CD4-positive, alpha-beta T cell treated with Interleukin-6 at 100 ng/mL for 8 hours (primary cell): ENCODE results near the gene CNR1.

Source experiments
- DNase-seq: peaks from one replicate; pipeline ENCODE4 v3.0.0-alpha.2; 2020; ENCODE audit warnings: mixed read lengths, low spot score

Gene CNR1

DNA sequence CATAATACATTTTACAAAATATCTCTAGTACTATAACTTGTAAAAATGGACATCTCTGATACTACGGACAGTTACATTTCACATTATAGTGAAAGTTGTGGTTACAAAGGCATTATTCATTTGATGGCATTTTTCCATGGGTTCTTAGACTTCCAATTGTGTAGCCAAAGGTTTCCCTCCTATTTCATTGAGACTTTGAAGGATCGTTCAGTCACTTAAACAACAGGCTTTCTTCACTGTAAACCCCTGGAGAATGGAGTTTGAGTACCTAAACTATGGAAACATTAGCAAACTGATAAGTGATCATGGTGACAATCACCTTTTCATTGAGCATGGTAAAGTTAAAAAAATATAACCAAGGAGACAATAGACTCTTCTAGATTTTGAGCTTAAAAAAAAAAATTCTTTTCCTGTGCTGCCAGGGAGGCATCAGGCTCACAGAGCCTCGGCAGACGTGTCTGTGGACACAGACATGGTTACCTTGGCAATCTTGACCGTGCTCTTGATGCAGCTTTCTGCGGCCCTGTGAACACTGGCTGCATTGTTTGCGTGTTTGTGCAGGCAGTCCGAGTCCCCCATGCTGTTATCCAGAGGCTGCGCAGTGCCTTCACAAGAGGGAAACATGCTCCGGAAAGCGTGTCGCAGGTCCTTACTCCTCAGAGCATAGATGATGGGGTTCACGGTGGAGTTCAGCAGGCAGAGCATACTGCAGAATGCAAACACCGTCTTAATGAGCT lies 22.6 kb downstream of the CNR1 start:
- no peak for DNase-seq

DNA sequence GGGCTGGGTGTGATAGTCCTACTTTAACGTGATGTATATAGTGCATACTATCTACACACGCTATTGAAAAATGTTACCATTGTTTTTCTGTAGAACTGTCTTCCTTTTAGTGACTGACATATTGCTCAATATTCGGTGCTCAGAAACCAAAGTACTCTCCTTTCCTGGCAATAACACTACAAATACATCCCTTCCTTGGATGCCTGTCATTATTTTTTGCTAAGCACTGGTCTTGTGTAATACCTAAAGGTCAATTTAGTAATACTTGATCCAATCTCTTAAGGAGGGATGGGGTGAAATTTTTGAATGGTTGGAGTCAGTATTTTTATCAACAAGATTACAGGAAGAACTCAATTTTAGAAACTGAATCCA lies 23.9 kb downstream of the CNR1 start:
- no peak for DNase-seq

DNA sequence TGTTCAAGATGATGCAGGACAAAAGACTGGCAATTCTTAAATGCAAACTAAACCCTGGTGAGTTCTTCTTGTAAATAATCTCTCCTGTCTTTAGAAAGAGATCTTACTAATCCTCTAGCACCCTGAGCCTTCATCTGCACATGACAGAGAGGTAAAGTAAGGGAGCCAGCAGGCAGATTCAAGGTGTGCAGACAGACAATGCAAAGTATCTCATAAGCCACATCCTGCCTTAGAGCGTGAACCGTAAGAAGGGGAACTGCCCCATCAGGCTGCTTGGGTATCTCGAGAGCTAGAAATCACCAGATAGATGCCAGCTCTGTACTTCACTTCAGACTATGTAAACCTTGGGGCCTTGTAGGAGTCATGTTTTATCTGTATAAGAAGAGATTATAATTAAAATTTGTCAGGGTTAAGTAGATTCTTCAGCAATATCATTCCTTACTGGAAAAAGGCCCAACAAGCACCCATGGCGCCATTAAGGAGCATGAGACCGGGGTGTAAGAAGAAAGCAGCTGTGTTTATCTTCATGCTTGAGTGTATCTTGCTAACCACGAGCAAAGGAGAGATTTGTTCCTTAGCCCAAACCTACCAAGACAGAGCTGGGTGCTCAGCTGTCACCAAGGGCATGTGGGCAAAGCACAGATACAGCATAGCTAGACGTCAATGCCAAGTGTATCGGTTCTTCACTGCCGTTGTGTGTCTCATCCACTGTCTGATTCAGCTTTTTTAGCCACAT lies 24.4 kb downstream of the CNR1 start:
- DNase-seq = no peak

DNA sequence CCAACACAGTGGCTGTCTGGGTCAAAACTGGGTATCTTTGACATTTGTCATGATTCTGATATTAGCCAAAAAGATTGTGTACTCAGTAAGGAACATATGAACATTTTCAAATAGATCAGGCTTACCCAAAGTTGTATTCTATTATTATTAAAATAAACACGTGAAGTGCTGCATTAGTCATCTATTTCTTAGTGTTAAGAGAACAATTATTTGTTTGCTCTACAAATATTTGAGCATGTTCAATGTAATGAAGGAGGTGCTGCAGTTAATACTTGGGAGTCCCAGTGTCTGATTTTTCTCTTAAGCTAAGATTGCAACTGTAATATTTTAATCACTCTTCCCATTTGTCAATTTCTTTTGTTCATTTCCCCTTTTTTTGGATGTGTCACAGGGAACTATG lies 28.2 kb downstream of the CNR1 start:
- no peak for DNase-seq

DNA sequence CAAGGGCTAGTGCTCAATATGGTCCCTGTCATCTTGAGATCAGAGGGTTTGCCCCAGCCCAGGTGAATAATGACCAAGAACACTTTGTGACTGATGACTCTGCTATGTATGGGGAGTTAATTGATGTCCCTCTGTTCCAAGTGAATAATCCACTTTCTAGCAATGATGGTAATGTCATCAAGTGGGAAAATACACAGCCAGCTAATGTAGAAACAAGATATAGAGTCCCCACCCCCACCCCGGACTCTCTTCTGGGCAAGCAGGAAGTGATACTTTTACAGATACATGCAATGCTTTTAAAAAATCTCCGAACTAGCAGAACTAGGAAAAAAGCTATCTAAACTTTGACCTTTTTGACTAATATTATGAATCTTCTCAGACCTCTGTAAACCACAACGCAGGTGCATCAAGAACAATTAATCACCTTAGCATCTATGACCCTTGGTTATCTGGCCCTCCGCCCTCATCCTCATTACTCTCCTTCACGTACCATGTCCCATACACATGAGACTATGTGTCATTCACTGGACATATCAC lies 30.5 kb downstream of the CNR1 start:
- no peak for DNase-seq

DNA sequence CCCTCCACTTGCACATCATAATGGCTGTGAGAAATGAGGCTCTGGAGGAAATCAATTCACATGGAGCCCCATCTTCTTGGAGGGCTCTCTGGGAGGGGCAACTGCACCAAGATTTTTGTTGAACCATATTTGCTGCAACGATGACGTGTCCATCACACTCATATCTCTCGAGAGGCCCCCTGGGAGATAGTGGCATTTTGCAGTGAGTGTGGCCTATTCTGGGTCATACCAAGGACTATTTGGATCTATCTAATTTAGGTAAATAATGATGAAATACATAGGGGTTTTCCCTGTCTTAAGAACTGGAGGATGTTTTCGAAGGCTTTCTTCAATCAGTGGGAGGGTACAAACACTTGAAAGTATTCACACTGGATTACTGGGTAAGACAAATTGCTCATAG lies 31.6 kb downstream of the CNR1 start:
- DNase-seq = no peak

DNA sequence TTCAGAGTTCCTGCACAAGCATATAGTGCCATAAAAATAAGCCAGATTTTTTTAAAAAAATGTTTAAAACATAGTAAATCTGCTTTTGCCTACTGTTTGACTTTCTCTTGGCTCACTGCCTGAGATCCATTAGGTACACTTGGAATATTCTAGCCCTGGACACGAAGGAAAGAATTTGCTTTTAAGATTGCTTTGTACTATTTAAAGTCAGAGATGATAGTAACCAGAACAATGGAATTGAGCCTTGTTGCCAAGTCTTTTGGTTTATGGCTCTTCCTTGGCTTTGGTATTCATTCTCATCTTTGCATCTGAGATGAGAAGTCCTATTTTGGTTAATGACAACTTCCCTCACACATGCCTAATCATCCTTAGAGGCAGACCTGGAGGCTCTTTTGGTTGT lies 32.4 kb downstream of the CNR1 start:
- DNase-seq = no peak

DNA sequence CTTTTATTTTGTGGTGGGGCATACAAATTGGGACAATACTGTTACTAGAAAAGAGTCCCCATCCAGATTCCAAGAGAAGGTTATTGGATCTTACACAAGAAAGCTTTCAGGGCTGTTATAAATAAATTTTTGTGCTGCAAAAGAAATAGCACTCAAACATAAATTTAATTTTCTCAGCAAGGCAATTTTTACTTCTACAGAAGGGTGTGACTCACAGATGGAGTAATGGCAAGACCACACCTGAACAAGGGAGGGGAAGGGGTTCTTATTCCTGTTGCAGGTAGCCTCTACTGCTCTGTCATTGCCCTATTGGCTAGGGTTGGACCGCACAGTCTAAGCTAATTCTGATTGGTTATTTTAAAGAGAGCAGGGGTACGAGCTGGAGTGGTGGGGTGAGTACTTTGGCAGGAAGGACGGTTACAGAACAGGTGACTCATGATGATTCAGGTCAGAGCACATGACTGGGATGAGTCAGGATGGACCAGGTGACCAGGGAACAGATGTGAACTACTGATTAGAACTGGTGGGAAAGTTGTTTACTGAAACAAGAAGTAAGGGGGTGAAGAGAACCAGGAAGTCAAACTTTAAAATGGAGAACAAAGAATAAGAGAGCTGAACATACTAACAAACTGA lies 41.1 kb downstream of the CNR1 start:
- DNase-seq = no peak

DNA sequence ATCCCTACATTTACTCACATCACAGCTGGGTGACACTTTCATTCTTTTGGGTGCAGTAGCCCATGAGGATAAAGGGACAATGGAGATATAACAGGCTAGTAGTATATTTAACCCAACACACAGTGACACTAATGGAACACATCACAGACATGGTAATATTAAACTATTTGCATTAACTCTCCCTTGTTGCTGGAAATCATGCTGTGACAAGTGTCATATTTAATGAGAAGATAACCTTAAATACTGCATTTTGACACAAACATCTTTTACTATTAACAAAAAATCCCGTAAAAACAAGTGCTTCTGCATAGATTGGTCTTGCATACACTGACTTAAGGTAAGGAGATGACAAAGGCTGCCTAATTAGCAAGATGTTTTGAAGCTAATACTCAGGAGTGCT lies 45.5 kb downstream of the CNR1 start:
- no peak for DNase-seq

DNA sequence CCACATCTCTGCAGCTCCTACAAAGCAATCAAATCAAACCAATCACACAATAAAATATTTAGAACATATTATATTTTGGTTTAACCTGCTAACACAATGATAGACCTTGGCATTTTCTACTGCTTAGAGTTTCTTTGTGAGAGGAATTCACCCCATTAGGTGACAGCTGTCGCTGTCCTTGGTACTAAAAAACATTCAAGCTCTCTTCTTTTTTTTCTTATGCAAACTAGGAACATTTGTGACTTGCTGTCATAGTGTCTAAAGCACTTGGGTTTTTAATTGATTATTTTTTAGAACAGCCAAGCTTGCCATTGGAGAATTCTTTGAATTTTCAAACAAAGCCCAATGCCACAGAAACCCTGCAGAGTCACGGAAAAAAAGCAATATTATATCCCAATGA lies 46.4 kb downstream of the CNR1 start:
- no peak for DNase-seq

DNA sequence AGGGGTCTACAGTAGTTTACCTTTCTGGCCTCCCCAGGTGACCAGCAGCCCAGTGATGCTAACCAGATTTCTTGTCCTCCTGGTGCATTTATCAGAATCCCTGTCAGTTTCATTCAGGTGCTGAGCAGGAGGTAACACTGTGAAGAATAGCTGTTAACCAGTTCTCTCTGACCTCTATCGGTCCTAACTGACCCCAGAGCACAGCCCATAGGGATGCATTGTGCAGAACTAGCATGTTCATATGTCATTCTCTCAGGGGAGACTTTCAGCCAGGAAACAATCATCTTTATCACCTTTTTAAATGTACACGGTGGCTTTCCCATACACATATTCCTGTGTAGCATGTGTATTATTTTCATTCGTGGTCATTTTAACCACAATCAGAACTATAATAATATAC lies 49.9 kb downstream of the CNR1 start:
- no peak for DNase-seq

DNA sequence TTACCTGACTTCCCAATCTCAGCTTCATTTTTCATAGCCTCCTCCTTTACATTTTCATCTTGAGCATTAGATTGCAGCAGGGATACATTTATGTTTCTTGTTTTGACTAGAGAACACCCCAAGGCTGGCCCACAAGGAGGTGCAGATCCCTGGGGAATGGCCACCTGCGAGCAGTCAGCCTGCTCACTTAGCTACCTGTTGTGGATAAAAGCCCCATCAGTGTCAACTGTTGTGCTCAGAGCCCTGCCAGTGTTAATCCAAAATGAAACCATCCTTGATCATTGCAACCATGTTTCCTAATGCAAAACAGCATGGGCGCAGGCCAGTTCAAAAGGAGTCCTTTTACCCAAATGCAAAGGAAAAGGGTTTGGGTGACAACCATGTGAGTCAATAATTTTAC lies 50.8 kb downstream of the CNR1 start:
- DNase-seq = no peak

DNA sequence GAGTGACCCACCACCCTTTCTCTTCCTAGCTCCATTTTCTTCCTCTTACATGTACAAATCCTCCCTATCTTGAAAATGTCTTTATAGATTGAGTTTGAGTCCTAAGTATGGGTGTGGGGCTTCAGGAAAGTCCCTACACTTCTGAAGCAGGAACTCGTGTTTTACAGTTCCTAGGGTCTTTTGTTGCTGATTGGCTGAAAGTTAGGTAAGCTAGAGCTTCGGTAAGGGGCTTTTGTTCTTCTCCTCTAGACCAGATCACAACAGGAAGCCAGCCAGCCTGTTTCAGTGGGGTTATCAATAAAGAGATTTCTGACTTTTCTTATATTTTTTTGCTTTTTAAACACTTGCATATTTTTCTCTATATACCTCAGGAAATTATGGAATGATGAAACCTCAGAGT lies 51.3 kb downstream of the CNR1 start:
- no peak for DNase-seq

DNA sequence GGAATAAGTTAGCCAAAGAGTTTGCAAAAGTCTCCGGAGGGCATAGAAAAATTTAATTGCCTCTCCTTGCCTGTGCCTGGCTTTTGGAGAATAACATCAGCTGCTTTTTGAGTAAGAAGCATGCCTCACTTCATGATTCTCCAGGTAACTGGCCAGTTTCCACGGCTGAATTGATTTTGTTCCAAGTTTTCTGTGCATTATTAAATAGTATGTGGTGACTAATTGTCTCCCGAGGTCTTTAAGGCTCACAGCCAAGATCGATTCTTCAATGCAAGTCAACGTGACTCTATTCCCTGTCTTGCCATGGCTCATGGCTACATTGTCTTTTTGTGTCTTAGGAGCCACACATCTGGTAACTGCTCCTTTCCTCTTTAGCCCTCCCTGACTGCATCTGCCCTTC lies 54.2 kb downstream of the CNR1 start:
- no peak for DNase-seq

DNA sequence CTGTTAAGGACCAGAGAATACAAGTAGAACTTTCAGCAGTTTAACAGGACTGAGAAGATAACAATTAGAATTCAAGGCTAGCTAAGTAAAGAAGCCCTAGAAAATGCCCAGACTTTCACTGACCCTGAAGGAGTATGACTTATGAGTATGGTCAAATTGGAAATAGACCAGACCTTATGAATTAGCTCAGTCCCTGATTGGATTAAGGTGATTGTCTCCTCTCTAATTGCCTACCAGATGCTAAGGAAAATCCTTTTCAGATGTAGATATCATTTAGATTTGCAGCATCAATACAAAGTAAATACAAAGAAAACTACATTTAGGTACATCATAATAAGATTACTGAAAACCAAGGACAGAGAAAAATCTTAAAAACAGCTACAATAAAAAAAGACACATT lies 58.9 kb downstream of the CNR1 start:
- no peak for DNase-seq

DNA sequence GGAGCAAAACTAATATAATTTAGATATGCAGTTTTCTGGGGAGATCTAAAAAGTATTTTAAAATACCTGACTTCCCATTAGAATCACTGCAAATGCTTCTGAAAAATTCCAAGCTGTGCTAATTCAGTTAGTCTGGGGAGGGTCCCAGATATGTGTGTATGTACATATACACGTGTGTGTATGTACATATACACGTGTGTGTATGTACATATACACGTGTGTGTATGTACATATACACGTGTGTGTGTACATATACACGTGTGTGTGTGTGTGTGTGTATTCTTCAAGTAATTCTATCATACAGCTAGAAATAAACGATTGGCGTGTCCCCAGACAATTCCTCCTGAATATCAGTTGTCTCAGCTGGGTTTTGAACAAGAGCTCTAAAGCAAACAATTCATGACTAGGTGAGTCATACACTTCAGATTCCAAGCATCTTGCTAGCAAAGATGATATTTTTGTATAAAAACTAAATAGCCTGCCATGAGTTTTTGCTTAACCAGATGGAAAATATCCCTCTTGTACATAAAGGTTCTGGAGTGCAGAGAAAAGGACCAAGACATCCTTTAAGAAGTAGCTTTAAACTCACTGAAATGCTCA lies 60.3 kb downstream of the CNR1 start:
- no peak for DNase-seq
